NT2/D1 (cell line): Measurements from ENCODE around the gene KRTAP4-16.

Experiments
- SUZ12 ChIP-seq: IDR thresholded peaks from 2 replicates; pipeline ENCODE4 v1.6.1; 2011; ENCODE audit not compliant: insufficient read length, insufficient read depth; ENCODE audit errors: extremely low read depth
- ZNF274 ChIP-seq: IDR thresholded peaks from 2 replicates; pipeline ENCODE4 v1.6.1; 2011; ENCODE audit warnings: mild to moderate bottlenecking, low read depth, low read length

- no peak for TF ChIP-seq SUZ12
- no peak for TF ChIP-seq ZNF274
Observed at GRCh38 chr17:41107941-41108450, 6.0 kb upstream of the KRTAP4-16 start.
